Measurements from ENCODE around the gene TP73.

TP73 gene

GRCh38 chr1:3697810-3698209 lies 45.5 kb downstream of the TP73 start:
- Histone ChIP-seq H3K9ac (ENCODE audit: low read length) (no peak overlapping the region), H3K4me1 (ENCODE audit: control insufficient read depth, insufficient read depth, low read length) (no peaks in the 10 kb centered on the region), H3K36me3 (ENCODE audit: control insufficient read depth, insufficient read depth, low read length) (no peaks in the 10 kb centered on the region), H3K27me3 (ENCODE audit: control insufficient read depth, insufficient read depth, low read length) (peaks cover 17% of the 10 kb centered on the region), H3K4me3 (ENCODE audit: low read length) (no peak overlapping the region), H3K27ac (ENCODE audit: low read depth, low read length) (no peak overlapping the region)

GRCh38 chr1:3698660-3699408 lies 46.5 kb downstream of the TP73 start:
- Histone ChIP-seq H3K9ac (ENCODE audit: low read length) (no peak overlapping the region), H3K27me3 (ENCODE audit: control insufficient read depth, insufficient read depth, low read length) (peaks cover 17% of the 10 kb centered on the region), H3K4me1 (ENCODE audit: control insufficient read depth, insufficient read depth, low read length) (no peaks in the 10 kb centered on the region), H3K27ac (ENCODE audit: low read depth, low read length) (no peak overlapping the region), H3K4me3 (ENCODE audit: low read length) (no peak overlapping the region), H3K36me3 (ENCODE audit: control insufficient read depth, insufficient read depth, low read length) (no peaks in the 10 kb centered on the region)

- H3K36me3 ChIP-seq (ENCODE audit: control insufficient read depth, insufficient read depth, low read length) = no peaks in the 10 kb centered on the region
Observed at GRCh38 chr1:3699596-3699995, 47.3 kb downstream of the TP73 start.

GRCh38 chr1:3700631-3701030 lies 48.3 kb downstream of the TP73 start:
- Histone ChIP-seq H3K4me1 (ENCODE audit: control insufficient read depth, insufficient read depth, low read length) (no peaks in the 10 kb centered on the region), H3K27me3 (ENCODE audit: control insufficient read depth, insufficient read depth, low read length) (peaks cover 17% of the 10 kb centered on the region), H3K27ac (ENCODE audit: low read depth, low read length) (no peak overlapping the region), H3K9ac (ENCODE audit: low read length) (no peak overlapping the region), H3K4me3 (ENCODE audit: low read length) (no peak overlapping the region), H3K36me3 (ENCODE audit: control insufficient read depth, insufficient read depth, low read length) (no peaks in the 10 kb centered on the region)

More at GRCh38 chr1:3699596-3699995, 47.3 kb downstream of the TP73 start:
- Histone ChIP-seq H3K27ac (ENCODE audit: low read depth, low read length) (no peak overlapping the region), H3K4me1 (ENCODE audit: control insufficient read depth, insufficient read depth, low read length) (no peaks in the 10 kb centered on the region), H3K4me3 (ENCODE audit: low read length) (no peak overlapping the region), H3K27me3 (ENCODE audit: control insufficient read depth, insufficient read depth, low read length) (peaks cover 17% of the 10 kb centered on the region), H3K9ac (ENCODE audit: low read length) (no peak overlapping the region)

- H3K4me3 ChIP-seq (ENCODE audit: low read length) = no peak overlapping the region
- H3K4me1 ChIP-seq (ENCODE audit: control insufficient read depth, insufficient read depth, low read length) = no peaks in the 10 kb centered on the region
- H3K9ac ChIP-seq (ENCODE audit: low read length) = no peak overlapping the region
- H3K27ac ChIP-seq (ENCODE audit: low read depth, low read length) = no peak overlapping the region
- no peaks in the 10 kb centered on the region for H3K36me3 ChIP-seq (ENCODE audit: control insufficient read depth, insufficient read depth, low read length)
- peaks cover 11% of the 10 kb centered on the region for H3K27me3 ChIP-seq (ENCODE audit: control insufficient read depth, insufficient read depth, low read length)
Observed at GRCh38 chr1:3702528-3702927, 50.2 kb downstream of the TP73 start.

- Histone ChIP-seq H3K27ac (ENCODE audit: low read depth, low read length) (no peak overlapping the region), H3K36me3 (ENCODE audit: control insufficient read depth, insufficient read depth, low read length) (no peaks in the 10 kb centered on the region), H3K4me1 (ENCODE audit: control insufficient read depth, insufficient read depth, low read length) (no peaks in the 10 kb centered on the region), H3K27me3 (ENCODE audit: control insufficient read depth, insufficient read depth, low read length) (peaks cover 9% of the 10 kb centered on the region), H3K9ac (ENCODE audit: low read length) (no peak overlapping the region), H3K4me3 (ENCODE audit: low read length) (no peak overlapping the region)
Observed at GRCh38 chr1:3702990-3703728, 50.8 kb downstream of the TP73 start.

- no peak overlapping the region for H3K9ac ChIP-seq (ENCODE audit: low read length)
- H3K27me3 ChIP-seq (ENCODE audit: control insufficient read depth, insufficient read depth, low read length) = peaks cover 11% of the 10 kb centered on the region
- no peaks in the 10 kb centered on the region for H3K4me1 ChIP-seq (ENCODE audit: control insufficient read depth, insufficient read depth, low read length)
- no peaks in the 10 kb centered on the region for H3K36me3 ChIP-seq (ENCODE audit: control insufficient read depth, insufficient read depth, low read length)
- no peak overlapping the region for H3K27ac ChIP-seq (ENCODE audit: low read depth, low read length)
- no peak overlapping the region for H3K4me3 ChIP-seq (ENCODE audit: low read length)
Observed at GRCh38 chr1:3703786-3704371, 51.6 kb downstream of the TP73 start.

- H3K27me3 ChIP-seq (ENCODE audit: control insufficient read depth, insufficient read depth, low read length) = peaks cover 7% of the 10 kb centered on the region
- no peak overlapping the region for H3K9ac ChIP-seq (ENCODE audit: low read length)
- H3K27ac ChIP-seq (ENCODE audit: low read depth, low read length) = no peak overlapping the region
- no peaks in the 10 kb centered on the region for H3K4me1 ChIP-seq (ENCODE audit: control insufficient read depth, insufficient read depth, low read length)
- no peaks in the 10 kb centered on the region for H3K36me3 ChIP-seq (ENCODE audit: control insufficient read depth, insufficient read depth, low read length)
- H3K4me3 ChIP-seq (ENCODE audit: low read length) = no peak overlapping the region
Observed at GRCh38 chr1:3705341-3705950, 53.1 kb downstream of the TP73 start.

- Histone ChIP-seq H3K4me1 (ENCODE audit: control insufficient read depth, insufficient read depth, low read length) (no peaks in the 10 kb centered on the region), H3K9ac (ENCODE audit: low read length) (no peak overlapping the region), H3K36me3 (ENCODE audit: control insufficient read depth, insufficient read depth, low read length) (no peaks in the 10 kb centered on the region), H3K4me3 (ENCODE audit: low read length) (no peak overlapping the region), H3K27ac (ENCODE audit: low read depth, low read length) (no peak overlapping the region), H3K27me3 (ENCODE audit: control insufficient read depth, insufficient read depth, low read length) (peaks cover 14% of the 10 kb centered on the region)
Observed at GRCh38 chr1:3706651-3707297, 54.5 kb downstream of the TP73 start.

- Histone ChIP-seq H3K36me3 (ENCODE audit: control insufficient read depth, insufficient read depth, low read length) (no peaks in the 10 kb centered on the region), H3K4me1 (ENCODE audit: control insufficient read depth, insufficient read depth, low read length) (no peaks in the 10 kb centered on the region), H3K27ac (ENCODE audit: low read depth, low read length) (no peak overlapping the region), H3K4me3 (ENCODE audit: low read length) (no peak overlapping the region), H3K9ac (ENCODE audit: low read length) (no peak overlapping the region), H3K27me3 (ENCODE audit: control insufficient read depth, insufficient read depth, low read length) (peaks cover 16% of the 10 kb centered on the region)
Observed at GRCh38 chr1:3707298-3707938, 55.1 kb downstream of the TP73 start.

GRCh38 chr1:3707939-3708328 lies 55.6 kb downstream of the TP73 start:
- H3K36me3 ChIP-seq (ENCODE audit: control insufficient read depth, insufficient read depth, low read length) = no peaks in the 10 kb centered on the region
- no peaks in the 10 kb centered on the region for H3K4me1 ChIP-seq (ENCODE audit: control insufficient read depth, insufficient read depth, low read length)
- H3K27me3 ChIP-seq (ENCODE audit: control insufficient read depth, insufficient read depth, low read length) = peaks cover 16% of the 10 kb centered on the region
- H3K4me3 ChIP-seq (ENCODE audit: low read length) = no peak overlapping the region
- H3K27ac ChIP-seq (ENCODE audit: low read depth, low read length) = no peak overlapping the region
- no peak overlapping the region for H3K9ac ChIP-seq (ENCODE audit: low read length)

- no peak overlapping the region for H3K4me3 ChIP-seq (ENCODE audit: low read length)
- H3K27me3 ChIP-seq (ENCODE audit: control insufficient read depth, insufficient read depth, low read length) = peaks cover 16% of the 10 kb centered on the region
- H3K9ac ChIP-seq (ENCODE audit: low read length) = no peak overlapping the region
- no peak overlapping the region for H3K27ac ChIP-seq (ENCODE audit: low read depth, low read length)
- H3K4me1 ChIP-seq (ENCODE audit: control insufficient read depth, insufficient read depth, low read length) = no peaks in the 10 kb centered on the region
- no peaks in the 10 kb centered on the region for H3K36me3 ChIP-seq (ENCODE audit: control insufficient read depth, insufficient read depth, low read length)
Observed at GRCh38 chr1:3708791-3709190, 56.5 kb downstream of the TP73 start.
